ENCODE measurements around the gene SETD4.

GRCh38 chr21:36093512-36093911 is 33.2 kb upstream of the SETD4 start:
- TF ChIP-seq, protein P1, sequence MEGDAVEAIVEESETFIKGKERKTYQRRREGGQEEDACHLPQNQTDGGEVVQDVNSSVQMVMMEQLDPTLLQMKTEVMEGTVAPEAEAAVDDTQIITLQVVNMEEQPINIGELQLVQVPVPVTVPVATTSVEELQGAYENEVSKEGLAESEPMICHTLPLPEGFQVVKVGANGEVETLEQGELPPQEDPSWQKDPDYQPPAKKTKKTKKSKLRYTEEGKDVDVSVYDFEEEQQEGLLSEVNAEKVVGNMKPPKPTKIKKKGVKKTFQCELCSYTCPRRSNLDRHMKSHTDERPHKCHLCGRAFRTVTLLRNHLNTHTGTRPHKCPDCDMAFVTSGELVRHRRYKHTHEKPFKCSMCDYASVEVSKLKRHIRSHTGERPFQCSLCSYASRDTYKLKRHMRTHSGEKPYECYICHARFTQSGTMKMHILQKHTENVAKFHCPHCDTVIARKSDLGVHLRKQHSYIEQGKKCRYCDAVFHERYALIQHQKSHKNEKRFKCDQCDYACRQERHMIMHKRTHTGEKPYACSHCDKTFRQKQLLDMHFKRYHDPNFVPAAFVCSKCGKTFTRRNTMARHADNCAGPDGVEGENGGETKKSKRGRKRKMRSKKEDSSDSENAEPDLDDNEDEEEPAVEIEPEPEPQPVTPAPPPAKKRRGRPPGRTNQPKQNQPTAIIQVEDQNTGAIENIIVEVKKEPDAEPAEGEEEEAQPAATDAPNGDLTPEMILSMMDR (IDR thresholded peaks at IDR 0.05): no peak
- TF ChIP-seq POLR2A (IDR thresholded peaks at IDR 0.05): no peak
